Measurements from ENCODE around the gene PEX14. TPM values are rescaled to one million over a fixed set of nuclear protein-coding genes. Genes with fewer than 3 reads are reported as not detected.
"Not testable (repeated sequence)": the region's sequence is repeated elsewhere in the genome, so short reads cannot be mapped to it uniquely, and the experiment has no call there.

Gene PEX14
- total RNA-seq, 1 experiment from 2014 or later, result 14.0 TPM

DNA sequence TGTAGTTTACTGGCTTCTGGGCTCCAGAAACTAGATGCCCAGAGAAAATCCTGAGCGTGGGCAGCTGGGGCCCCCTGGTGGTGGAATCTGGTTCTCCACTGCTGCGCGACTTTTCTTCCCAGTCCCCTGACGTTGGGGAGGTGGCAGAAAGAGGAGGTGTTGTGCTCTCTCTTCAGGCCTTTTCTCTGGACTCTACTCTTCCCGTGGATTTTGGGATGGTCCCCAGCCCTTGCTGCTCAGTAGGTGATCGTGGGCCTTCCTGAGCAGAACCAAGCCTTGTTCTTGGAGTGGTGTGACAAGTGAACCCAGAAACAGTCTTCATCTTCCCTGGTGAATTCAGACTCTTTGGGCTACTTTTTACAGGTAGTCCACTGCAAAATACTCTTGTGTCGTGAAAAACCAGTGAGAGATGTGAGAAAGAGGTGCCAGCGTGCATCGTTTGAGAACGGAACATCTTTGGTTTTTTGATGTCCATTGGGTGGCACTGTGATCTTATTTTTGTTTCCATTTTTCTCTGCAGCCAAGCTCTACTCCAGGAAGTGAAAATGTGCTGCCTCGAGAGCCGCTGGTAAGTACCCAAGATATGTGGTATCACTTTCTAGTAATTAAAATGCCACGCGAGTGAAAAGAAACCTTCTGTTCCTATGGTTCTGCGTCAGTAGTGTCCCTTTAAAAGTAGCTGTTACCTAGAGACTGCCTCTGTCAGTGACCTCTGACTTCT lies 20.2 kb downstream of the PEX14 start:
- peak; percentile 54 for DNase-seq (ENCODE audit: low spot score)

DNA sequence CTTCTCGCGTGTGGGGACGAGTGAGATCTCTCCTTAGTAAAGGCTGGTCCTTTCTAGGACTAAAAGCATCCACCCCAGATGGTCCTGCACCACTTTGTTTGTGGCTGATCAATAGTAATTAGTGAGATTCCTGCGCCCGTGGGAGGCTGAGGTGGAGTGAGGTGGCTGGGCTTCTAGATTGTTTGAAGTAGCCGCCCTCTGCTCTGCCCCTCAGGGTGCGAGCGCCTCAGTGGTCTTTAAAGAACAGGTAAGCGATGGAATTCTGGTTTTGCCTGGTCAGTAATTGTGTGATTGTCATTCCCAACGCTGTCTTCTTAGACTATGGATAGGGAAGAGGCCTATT lies 20.7 kb downstream of the PEX14 start:
- no peak for DNase-seq (ENCODE audit: low spot score)

DNA sequence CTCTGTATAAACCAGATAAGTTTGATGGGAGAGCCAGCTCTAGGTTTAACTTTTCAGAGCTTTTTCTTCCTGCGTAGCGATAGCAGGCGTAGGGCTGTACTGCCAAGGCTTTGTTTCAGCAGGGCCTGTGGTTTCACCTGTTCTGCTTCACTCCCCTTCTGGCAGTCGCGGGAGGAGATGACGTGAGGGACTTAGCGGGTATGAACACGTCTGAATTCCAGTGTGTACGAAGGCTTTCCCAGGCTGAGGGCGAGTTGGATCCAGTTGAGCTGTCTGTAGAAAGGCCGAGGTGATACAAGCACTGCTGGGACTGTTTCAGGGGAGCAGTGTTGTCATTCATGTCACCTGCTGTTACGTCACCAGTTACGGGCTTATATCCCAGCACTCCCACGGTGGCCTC lies 21.2 kb downstream of the PEX14 start:
- no peak for DNase-seq (ENCODE audit: low spot score)

- DNase-seq (ENCODE audit: low spot score), result no peak
Observed at GRCh38 chr1:10497109-10497508, 22.4 kb downstream of the PEX14 start.

GRCh38 chr1:10498231-10498630 lies 23.5 kb downstream of the PEX14 start:
- DNase-seq (ENCODE audit: low spot score), result no peak

GRCh38 chr1:10502206-10502605 lies 27.5 kb downstream of the PEX14 start:
- no peak for DNase-seq (ENCODE audit: low spot score)

DNA sequence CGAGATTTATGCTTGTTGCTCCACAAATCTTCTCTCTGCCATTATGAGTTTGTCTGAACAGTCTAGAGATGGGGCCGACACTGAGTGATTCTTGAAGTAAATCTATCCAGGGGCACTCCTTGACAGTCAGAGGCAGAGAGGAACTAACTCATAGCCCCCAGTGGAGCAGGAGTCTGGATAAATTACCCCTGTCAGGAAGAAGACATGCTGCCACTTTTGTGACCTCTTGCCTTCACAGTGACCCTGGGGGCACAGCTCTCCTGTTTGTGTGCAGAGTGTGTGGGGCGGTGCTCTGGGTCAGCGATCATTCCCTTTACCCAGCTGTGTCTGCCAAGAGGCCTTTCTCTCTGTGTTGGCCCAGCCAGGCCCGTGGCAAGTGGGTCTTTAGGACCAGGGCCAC lies 29.5 kb downstream of the PEX14 start:
- no peak for DNase-seq (ENCODE audit: low spot score)

- not testable (repeated sequence) for DNase-seq (ENCODE audit: low spot score)
Observed at GRCh38 chr1:10506046-10506676, 31.4 kb downstream of the PEX14 start.

DNA sequence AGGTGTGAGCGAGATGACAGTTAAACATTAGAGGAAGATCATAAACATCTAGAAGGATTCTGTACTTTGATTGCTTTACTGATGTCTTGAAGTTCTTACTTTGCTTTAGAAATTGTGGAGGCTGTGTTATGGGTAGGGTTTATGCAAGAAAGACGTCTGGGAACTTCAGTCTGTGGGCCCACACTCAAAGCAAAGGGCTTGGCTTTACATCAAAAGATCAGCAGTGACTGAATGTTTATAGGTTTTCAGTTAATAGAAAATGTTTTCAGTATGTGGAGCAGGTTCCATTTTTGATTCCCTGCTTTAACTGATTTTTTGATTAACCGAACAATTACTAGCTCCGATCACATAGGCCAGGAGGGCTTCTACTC lies 31.9 kb downstream of the PEX14 start:
- DNase-seq (ENCODE audit: low spot score), result no peak

- DNase-seq (ENCODE audit: low spot score), result peak; percentile 72
Observed at GRCh38 chr1:10507111-10507879, 32.5 kb downstream of the PEX14 start.

DNA sequence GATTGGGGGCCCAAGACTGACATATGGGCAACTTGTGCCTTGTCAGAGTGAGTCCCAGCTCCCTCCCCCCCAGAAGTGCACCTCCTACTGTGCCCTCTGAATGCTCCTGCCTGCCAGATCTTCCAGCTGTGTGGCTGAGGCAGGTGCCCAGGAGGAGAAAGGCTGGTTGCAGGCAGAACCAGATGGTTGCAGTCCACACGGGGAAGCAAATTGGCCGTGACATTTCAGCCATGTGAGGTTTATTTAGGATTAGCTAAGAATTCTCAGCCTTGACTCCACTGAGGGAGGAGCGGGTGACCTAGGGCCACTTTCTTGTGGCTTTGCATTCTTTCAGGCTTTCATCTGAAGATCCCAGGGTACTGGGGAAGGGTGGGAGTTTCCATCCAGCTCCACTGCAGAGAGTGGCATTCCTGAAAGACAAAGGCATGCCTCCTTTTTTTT lies 33.8 kb downstream of the PEX14 start:
- DNase-seq (ENCODE audit: low spot score), result peak; percentile 51

DNA sequence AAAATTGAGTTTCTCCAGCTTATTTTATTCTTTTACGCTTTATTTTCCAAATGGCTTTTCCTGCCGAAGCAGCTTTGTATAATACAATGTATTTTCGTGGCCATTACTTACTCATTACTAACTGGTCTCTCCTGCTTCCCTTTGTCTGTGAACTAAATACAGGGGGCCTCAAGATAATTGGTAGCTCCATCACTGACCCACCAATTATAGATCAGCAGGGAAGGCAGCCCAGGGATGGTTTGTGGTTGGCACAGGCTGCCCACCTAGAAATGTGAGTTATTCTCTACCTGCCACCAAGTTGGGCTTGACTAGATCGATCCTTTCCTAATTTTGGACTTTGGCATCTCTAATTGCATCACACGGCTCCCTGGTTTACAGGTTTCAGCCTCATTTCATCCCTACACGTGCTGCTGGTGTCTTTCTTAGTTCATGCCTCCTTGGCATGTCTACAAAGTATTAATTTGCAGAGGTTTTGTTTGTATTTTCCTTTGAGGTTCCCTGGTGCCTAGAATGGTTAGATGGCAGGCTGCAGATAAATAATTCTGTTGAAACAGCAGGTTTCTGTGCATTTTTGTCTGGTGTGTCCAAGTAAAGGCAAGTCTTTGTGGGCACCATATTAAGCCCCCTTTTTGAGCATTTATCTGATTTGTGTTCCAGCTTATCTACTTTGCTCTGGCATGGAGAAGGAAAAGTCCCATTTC lies 35.2 kb downstream of the PEX14 start:
- DNase-seq (ENCODE audit: low spot score), result no peak

DNA sequence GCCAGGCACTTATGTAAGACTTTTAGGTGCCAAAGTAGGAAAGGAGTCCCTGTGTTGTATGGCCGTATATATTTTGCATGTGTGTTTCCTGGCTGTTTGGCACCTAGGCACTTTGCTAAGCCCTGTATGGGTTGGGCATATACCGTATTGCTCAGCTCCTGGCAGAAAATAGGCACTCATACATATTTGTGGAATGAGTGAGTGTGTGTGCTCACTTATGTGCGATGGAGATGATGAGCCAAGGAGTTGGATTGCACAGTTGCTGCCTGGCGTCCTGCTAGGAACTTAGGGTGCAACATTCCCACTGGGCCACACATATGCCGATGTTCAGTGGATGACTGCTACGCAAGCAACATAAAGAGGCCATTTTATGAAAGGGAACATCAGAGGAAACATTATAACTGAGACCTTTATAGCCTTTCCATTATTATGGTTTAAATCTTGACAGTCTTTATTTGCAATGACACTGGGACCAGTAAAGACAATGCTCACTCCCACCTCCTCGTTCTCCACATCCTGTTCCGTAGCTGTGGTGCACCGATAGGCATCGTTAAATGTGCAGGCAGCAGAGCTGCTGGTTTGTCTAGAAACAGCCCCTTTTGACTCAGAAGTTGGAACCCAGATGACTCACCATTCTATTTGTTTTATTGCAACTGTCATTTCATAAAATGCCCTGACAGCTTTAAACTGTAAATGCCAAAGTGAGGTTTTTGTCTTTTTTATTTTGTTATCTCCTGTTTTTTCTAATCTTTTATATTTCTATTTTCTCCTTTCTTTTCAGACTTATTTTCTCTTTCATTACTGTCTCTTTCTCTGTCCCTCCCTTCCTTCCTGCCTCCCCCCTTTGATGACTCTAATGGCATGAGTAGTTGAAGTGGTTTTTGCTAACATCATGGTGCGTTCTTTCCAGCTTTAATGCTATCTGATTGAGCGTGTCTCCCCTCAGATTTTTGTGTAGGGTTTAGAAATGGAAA lies 36.1 kb downstream of the PEX14 start:
- DNase-seq (ENCODE audit: low spot score), result peak; percentile 72

DNA sequence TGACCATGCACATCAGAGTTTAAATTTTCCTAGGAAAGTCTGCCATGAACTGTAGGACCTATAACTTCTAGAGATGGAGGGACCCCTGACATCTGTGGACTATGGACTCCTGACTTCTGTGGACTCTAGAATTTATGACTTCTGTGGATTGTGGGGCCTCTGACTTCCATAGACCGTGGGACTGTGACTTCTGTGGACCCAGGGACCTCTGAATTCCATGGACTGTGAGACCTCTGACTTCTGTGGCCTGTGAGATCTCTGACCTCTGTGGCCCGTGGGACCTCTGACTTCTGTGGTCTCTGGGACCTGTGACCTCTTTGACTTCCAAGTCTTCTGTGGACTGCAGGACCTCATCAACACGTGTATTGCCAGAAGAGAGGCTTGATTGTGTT lies 36.7 kb downstream of the PEX14 start:
- no peak for DNase-seq (ENCODE audit: low spot score)

- no peak for DNase-seq (ENCODE audit: low spot score)
Observed at GRCh38 chr1:10513199-10513598, 38.4 kb downstream of the PEX14 start.

- DNase-seq (ENCODE audit: low spot score), result peak; percentile 28
Observed at GRCh38 chr1:10514490-10515235, 39.9 kb downstream of the PEX14 start.

DNA sequence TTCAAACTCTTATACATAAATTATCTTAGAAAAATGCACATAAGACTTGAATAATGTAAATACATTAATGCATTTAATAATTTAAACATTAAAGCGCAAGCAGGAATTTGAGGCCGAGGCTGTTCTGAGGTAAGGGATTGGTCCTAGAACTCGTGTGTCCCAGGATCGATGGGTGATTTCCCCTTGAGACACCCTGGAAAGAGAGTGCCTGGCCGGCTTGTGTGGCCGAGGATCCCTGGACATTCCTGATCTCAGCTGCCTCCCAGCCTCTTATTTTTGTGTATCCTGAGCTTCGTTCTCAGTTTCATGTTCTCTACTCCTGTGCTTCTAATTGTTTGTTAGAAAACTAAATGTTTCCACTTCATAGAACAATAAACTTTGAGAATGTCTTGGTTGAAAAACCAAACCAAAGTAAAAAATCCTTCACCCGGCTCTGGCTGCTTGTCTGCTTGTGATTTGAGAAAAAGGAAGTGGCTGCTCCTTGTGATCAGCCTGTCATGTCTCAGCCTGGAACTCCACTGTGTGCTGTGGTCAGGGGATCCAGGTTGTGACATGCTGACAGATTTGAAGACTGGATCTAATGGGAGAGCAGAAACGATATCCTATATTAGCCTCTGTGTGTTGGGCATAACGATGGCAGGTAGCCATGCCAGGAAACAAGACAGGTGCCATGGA lies 40.7 kb downstream of the PEX14 start:
- DNase-seq (ENCODE audit: low spot score), result no peak

DNA sequence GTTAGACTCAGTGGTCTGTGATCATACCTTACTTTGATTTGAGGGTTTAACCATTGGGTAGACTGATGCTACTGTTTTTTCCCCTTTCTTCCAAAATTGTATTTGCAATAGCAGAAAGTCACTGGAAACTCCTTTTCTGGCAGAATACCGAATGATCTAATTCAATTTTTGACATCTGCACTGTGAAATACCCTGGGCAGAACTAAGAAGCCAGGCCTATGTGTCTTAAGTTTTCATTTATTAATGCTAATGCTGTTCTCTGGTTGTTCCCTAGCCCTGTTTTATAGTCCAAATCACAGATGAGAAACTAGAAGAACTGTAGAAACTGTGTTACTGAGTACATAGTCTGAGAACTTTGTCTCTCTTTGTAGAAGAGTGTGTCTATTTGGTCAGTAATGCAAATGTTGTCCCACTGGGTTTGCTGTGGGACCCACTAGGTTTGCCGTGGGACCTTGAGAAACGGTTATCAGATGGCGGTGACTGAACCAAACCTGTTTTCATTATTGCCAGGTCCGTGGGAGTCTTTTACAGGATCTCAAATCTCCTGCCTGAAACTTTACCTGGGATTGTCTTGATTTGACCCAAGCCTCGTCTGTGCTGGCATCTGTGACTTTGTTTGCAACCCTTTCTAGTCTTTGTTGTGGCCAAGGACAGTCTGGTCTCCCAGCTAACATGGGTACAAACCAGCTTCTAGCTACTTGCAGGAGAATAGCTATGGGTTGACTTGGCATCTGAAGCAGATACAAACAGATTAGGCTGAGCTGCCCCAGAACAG lies 41.4 kb downstream of the PEX14 start:
- DNase-seq (ENCODE audit: low spot score), result no peak

All from H4 (cell line).